Transverse colon (tissue), 3 donors: Measurements from ENCODE around the gene TUBA3C.
"Not testable (repeated sequence)": the region's sequence is repeated elsewhere in the genome, so short reads cannot be mapped to it uniquely, and the experiment has no call there.

Source experiments
- POLR2A ChIP-seq: fragments of 450-650 bp; IDR thresholded peaks from one replicate; pipeline ENCODE4 v1.6.1; 2016; ENCODE audit warnings: antibody characterized with exemption, mild to moderate bottlenecking, moderate library complexity
- TF ChIP-seq, protein P1 (sequence below), 5 experiments: fragments of 200-600 bp in 3 of 5; fragments of 450-650 bp in 2 of 5; sonication (generic) in 3 of 5; IDR thresholded peaks; 1 replicate in 2 of 5; 2 replicates in 3 of 5; pipeline ENCODE4 v1.5.1; 2016 to 2017; ENCODE audit warnings: antibody characterized with exemption in 5 of 5, inconsistent platforms in 3 of 5, mild to moderate bottlenecking in 2 of 5, moderate library complexity in 1 of 5

DNA sequence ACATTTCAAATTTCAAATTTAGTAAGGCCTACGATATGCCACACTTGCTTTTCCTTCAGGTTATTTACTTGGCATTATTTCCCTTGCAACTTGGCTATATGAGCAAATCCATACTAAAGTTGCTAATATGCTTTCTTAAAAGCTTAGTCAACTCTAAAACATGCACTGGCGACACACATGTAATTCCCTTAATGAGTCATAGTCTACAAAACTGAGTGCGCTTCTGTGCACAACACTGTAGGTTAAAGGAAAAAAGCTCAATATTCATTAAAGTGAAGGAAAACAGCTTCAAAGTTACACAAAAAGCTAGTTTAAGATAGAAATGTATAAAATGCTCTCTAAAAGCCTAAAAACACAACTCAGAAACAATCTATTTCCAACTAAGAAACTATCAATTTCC is 25.8 kb upstream of the TUBA3C start:
- TF ChIP-seq, protein P1, sequence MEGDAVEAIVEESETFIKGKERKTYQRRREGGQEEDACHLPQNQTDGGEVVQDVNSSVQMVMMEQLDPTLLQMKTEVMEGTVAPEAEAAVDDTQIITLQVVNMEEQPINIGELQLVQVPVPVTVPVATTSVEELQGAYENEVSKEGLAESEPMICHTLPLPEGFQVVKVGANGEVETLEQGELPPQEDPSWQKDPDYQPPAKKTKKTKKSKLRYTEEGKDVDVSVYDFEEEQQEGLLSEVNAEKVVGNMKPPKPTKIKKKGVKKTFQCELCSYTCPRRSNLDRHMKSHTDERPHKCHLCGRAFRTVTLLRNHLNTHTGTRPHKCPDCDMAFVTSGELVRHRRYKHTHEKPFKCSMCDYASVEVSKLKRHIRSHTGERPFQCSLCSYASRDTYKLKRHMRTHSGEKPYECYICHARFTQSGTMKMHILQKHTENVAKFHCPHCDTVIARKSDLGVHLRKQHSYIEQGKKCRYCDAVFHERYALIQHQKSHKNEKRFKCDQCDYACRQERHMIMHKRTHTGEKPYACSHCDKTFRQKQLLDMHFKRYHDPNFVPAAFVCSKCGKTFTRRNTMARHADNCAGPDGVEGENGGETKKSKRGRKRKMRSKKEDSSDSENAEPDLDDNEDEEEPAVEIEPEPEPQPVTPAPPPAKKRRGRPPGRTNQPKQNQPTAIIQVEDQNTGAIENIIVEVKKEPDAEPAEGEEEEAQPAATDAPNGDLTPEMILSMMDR (IDR thresholded peaks at IDR 0.05), result not testable (repeated sequence)
- TF ChIP-seq POLR2A, result not testable (repeated sequence)
